ENCODE data around the gene METTL23.
"Not testable (repeated sequence)": the region's sequence is repeated elsewhere in the genome, so short reads cannot be mapped to it uniquely, and the experiment has no call there.

METTL23 gene

DNA sequence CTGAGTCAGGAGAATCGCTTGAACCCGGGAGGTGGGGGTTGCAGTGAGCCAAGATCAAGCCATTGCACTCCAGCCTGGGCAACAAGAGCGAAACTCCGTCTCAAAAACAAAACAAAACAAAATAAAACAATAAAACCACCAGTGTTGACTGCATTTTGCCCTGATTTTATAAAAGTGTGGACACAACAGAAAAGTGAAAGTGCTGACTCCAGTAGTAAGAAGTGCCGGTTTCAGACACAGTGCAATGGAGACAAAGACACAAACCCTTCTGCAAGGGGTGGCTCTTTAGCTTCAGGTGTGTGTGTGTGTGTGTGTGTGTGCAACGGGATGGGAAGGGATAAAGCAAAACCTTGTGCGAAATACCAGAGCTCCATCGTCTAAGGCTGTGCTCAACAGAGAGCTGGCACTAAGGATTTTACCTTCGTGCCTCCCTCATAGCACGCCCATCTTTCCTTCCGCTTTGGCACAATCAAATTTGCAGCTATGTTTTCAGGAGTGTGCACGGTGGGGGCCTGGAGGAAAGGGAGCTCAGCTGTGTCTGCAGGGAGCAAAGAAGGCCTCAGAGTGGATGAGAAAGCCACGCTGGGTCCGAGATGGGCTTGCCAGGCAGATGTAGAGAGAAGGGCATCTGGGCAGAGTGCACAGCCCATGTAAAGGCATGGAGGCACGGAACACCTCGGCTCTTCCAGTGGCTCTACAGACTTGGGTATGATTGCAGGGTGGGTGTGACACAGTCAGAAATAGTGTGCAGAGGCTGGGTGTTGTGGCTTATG is 31.4 kb upstream of the METTL23 start:
- no peak for DNase-seq (ENCODE audit: low read depth in 1 of 2, low spot score in 1 of 2)

DNA sequence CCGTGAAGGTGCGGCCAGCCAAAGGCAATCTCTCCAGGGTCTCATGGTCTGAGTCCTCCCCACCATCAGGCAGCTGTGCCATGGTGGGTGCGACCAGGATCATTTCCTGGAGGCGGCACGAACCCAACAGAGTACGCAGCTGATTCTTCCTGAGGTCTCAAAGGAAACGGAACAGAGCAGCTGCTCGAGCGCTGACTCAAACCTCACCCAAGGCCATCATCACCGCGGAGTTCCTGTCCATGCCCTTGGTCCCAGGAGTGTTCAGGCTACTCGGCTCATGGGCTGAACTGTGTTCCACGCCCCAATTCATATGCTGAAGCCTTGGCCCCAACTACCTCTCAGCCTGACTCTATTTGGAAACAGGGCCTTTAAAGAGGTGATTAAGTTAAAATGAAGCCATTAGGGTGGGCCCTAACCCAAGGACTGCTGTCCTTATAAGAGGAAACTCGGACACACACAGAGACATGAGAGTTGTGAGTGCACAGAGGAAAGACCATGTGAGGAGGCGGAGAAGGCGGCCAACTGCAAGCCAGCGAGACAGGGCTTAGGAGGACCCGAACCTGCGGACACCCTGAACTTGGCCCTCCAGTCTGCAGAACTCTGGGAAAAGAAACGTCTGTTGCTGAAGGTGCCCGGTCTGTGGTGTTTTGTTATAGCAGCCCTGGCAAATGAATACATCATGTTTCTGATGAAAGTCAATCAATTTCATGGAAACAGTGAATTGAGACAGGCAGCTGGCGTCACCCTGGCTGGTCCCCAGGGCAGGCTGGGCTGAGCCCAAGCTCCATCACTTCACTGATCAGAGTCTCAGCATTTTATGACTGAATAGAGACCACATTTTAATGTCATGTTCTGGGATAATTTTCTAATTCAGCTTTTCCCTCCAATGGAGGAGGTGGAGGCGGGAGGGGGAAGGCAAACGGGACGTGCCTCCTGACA is 29.6 kb upstream of the METTL23 start:
- no peak for DNase-seq (ENCODE audit: low read depth in 1 of 2, low spot score in 1 of 2)

DNA sequence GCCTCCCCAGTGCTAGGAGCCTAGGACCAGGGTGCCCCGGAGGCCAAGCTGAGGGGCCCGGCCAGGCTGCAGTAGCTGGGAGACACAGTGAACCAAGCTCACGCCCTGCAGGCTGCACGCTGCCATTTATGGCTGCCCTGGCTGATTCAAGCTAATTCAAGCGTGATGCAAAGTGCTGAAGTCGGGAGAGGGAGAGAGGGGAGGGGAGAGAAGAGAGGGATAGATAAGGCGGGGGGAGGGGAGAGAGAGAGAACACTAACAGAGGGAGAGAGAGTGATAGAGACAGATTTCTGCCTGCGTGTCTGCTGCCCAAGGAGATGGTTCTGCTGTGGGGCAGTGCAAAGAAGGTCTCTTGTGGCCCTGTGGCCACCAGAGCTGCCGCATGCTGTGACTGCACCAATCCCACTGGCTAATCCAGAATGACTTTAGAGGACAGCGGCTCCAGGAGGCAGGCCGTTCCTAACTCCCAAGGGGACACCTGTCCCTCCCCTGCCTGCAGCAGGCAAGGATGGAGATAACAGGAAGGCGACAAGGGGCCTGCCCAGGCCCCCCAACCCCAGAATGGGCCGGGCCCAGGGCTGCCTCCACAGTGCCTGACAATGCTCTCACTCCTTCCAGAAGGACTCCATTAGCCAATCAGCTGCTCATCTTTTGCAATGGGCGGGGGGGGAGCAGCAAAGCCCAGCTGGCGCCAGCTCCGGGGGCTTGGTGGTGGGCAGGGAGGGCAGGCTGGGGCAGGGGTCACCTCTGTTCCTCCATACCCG is 28.8 kb upstream of the METTL23 start:
- no peak for DNase-seq (ENCODE audit: low read depth in 1 of 2, low spot score in 1 of 2)

DNA sequence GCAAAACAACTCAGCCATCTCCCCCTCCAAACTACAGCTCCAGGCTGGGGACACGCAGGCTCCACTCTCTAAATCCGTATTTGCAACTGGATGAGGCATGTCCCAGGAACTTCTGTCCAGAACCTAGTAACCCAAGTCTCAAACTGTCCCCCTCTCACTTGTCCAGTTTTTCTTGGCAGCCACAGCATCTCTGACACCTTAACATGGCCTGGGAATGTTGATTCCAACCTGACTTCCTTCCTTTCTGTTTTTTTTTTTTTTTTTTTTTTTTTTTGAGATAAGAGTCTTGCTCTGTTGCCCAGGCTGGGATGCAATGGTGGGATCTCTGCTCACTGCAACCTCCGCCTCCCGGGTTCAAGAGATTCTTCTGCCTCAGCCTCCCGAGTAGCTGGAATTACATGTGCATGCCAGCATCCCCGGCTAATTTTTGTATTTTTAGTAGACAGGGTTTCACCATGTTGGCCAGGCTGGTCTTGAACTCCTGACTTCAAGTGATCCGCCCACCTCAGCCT is 28.1 kb upstream of the METTL23 start:
- not testable (repeated sequence) for DNase-seq (ENCODE audit: low read depth in 1 of 2, low spot score in 1 of 2)

DNA sequence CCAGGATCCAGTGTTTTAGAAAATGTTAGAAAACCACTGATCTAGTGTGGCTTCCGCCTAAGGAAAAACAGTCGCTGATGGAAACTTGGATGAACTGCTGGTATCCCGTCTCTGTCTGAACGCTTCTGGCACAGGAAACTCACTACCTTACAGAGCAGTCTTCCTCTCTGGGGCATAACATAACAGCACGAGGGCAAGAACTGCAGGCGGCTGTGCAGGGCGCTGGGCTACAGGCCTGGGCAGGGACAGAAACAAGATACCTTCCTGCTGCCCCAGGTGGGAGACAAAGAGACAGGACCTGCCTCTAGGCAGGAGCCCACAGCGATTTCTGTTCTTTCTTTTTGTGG is 26.4 kb upstream of the METTL23 start:
- DNase-seq (ENCODE audit: low read depth in 1 of 2, low spot score in 1 of 2): no peak

DNA sequence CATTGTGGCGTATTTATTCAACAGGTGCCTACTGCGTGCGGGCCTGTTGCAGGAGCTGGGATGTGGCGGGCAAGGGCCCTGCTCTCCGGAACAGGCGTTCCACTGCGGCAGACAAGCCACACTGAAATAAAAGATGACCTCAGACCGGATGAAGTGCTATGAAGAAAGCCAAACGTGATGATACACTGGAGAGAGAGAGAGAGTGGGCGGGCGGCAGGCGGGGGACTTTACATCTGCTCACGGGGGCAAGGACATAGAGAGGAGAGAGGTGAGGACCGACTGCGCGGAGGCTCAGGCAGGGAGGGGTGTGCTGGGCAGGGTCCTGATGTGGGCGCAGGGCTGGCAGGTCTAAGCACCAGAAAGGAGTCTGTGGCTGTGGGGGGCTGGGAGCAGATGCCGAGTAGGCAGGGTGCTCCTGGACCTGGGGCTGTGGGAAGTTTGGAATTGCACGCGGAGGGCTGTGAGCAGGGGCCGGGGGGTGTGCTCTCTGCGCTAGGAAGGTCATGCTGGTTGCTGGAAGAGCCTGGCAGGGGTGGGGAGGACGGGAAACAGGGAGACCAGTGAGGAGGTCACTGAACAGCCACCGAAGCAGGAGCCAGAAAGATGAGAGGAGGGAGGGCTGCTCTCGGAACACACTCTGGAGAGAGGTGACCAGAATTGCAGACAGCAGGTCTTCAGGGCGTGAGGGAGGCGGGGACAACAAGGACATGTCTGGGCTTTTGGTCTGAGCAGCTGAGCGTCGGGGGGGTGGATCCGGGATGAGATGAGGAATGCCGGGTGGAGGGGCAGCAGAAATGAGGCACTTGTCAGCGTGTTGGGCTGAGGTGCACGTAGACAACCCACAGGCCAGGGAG is 25.8 kb upstream of the METTL23 start:
- DNase-seq (ENCODE audit: low read depth in 1 of 2, low spot score in 1 of 2): no peak

DNA sequence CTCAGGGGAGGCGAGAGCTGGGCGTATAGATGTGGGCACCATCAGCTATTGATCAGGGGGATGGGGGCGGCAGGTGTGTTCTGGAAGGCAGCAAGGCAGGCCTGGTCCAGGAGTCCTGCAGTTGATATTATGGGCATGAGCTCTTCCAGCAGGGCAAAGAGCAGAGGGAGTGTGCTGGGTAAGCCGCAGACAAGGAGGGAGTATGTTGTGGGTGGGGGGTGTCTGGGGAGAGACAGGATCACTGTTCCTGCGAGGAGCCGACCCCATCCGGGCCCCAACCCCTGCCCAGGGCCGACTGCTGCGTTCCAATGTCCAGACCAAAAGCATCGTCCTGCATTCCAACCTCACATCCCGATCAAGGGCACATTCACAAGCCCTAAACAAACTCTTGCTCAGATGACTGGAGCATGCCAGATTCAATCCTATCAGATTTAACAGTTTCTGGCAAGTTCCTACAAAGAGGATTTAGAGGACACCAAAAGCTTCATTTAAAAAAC is 25.1 kb upstream of the METTL23 start:
- DNase-seq (ENCODE audit: low read depth in 1 of 2, low spot score in 1 of 2): no peak

DNA sequence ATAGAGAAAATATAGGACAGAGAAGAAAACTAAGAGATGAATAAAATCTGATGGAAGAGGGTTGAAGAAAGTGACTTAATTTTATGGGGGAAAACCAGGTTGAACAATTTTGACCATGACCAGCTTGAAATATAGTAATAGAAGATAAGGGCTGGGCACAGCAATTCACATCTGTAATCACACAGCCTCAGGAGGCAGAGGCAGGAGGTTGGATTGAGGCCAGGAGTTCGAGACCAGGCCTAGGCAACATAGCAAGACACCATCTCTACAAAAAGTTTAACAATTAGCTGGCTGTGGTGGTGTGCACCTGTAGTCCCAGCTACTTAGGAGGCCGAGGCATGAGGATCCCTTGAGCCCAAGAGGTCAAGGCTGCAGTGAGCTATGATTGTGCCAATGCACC is 24.6 kb upstream of the METTL23 start:
- no peak for DNase-seq (ENCODE audit: low read depth in 1 of 2, low spot score in 1 of 2)

DNA sequence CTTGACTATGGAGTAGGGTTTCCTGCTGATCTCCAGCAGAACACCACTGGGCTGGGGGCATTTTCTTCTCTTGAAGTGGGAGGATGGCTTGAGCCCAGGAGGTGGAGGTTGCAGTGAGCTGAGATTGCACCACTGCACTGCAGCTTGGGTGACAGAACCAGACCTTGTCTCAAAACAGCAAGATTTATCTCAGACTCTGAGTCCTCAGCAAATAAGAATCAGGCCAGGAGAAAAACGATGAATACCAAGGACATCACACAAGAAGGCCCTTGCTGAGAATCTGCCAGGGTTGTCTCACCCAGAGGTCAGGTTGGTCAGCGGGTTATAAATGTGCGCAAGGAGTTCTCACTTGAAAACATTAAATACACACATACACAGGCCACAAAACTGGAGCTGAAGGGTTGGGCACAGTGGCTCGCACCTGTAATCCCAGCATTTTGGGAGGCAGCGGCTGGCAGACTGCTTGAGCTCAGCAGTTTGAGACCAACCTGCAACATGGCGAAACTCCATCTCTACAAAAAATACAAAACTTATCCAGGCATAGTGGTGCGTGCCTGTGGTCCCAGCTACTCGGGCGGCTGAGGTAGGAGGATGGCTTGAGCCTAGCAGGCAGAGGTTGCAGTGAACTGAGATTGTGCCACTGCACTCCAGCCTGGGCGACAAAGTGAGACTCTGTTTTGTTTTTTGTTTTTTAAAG is 23.6 kb upstream of the METTL23 start:
- DNase-seq (ENCODE audit: low read depth in 1 of 2, low spot score in 1 of 2): no peak

DNA sequence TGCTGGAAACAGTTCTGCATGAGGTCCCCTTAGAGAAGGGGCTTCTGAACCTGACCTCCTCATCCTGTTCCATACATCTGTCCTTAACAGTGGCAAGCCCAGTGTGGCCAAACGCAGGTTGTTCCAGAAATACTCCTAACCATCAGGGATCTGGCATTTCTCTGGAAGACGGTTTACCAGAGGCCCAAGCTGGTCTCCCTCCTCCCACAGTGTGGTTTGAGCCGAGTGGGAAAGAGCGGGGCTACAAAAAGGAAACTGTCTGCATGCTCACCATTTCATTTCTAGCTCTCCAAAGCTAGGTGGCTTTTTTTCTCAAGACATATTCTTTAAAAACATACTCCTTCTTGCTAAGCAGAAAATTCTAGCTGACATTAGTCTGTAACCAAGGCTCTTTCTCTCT is 21.8 kb upstream of the METTL23 start:
- no peak for DNase-seq (ENCODE audit: low read depth in 1 of 2, low spot score in 1 of 2)

DNA sequence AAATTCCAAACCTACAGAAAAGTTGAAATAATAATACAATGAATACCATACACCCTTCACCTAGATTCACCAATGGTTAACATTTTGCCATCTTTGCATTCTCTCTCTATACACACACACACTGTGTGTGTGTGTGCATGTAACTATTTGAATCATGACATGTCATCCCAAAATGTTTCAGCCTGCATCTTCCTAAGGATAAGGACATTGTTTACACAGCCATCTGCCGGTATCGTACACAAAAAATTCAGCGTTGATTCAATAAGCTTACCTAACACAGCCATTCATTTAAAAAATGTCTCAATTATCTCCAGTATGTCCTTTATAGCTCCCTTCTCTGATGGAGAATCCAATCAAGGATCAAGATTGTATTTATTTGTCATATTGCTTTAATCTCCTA is 19.8 kb upstream of the METTL23 start:
- DNase-seq (ENCODE audit: low read depth in 1 of 2, low spot score in 1 of 2): no peak

DNA sequence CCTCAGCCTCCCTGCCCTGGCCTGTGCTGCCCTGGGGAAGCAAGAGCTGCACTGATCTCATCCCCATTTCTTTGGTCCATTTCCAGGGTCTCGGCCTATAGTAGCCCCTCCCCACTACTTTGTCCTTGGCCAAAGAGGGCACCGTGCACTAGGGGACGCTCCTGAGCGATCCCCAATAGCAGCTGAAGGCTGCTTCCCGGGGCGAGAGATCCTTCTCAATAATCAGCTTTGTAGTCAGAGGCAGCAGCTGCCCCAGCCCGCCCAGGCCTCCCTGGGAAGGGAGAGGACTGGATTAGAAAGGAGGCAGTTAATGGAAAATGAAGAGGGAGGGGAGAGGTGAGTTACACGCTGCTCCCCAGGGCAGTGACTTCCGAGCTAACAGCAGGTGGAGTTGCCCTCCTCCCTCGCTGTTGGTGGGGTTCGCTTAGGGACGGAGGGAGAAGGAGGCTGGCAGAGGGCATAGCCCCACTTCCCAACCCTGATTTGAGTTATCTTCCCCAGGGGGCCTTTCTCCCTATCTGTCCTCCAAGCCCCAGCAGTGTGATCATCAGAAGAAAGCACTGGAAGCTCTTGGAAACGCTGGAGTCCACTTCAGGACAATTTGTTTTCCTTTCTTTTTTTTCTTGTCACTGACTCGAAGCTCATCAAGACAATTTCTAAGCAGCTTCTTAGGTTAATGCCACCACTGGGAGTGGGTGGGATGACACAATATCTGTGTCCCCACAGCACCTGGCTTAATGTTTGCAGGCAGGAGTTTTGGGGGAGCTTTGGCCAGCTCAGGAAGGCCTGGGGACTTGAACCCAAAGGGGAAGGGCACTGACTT is 18.4 kb upstream of the METTL23 start:
- DNase-seq (ENCODE audit: low read depth in 1 of 2, low spot score in 1 of 2): no peak

DNA sequence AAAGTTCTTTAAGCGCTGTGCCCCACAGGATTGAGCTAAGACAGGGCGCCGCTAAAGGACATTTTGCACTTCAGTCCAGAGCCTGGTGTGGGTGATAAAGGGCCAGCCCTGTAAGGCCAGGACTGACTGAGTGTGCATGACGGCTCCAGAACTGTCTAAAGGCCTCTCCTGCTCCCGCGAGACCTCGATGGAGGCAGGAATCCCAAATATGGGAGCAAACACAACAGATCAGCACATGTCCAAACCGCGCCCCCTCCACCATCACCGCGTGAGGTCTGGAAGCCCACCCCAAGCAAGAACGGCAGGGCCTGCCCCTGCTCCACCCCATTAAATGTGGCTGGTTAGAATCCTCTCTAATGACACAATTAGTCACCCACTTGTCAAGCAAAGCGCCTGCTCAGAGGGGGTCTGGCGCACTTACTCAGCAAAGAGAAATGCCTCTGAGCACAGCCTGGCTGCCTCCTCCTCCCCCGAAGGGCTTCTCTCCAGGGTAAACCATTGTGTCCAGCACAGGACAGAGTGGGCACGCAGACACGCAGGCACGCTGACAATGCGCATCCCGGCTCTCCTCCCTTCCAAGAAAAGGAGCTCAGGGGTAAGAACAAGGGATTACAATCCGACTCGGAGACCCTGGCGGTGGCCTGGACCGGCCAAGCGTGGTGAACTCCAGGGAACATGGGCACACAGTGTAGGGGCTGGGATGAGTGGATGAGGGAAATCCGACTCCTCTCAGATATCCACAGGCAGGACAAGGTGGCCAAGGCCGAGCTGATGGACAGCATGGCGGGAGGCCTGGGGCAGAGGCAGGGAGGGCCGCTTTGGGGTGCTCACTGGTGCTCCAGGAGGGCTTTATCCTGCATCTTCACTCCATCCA is 17.3 kb upstream of the METTL23 start:
- DNase-seq (ENCODE audit: low read depth in 1 of 2, low spot score in 1 of 2): no peak

DNA sequence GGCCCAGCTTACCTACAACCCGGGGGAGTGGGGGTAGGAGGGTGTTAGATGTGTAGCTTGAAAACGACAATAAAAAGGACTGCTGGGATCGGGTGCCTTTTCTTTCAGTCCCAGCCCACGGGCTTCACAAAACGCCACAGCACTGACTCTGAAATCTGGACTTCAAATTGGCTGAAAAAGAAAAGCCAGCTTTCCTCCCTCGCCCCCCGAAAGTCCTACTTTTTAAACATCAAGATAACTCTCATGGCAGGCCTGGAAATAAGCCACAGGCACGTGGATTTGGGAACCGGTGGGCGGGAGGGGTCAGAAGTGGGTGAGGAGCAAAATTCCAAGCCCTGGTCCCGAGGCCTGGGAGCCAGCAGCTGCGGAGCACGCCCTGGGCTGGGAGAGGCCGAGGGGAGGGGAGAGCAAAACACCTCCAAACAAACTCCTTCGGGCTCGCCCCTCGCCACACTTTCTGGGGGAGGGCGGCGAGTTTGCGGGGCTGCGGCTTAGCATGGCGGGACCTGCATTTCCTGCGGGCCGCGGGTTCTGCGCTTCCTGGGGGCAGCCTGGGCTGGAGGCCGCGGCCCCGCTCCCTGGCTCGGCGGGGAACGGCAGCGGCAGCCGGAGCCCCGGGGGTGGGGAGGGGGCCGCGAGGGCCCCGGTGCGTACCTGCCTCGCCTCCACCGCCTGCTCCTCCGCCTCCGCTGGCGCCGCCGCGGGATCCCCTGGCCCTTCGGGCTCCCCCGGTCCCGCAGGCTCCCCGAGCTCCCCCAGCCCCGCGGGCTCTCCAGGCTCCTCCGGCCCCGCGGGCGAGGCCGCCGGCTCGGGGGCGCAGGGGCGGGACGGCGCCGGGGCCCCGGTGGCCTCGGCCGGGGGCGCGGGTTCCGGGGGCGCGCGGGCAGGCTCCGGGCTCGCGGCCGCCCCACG is 16.4 kb upstream of the METTL23 start:
- not testable (repeated sequence) for DNase-seq (ENCODE audit: low read depth in 1 of 2, low spot score in 1 of 2)

DNA sequence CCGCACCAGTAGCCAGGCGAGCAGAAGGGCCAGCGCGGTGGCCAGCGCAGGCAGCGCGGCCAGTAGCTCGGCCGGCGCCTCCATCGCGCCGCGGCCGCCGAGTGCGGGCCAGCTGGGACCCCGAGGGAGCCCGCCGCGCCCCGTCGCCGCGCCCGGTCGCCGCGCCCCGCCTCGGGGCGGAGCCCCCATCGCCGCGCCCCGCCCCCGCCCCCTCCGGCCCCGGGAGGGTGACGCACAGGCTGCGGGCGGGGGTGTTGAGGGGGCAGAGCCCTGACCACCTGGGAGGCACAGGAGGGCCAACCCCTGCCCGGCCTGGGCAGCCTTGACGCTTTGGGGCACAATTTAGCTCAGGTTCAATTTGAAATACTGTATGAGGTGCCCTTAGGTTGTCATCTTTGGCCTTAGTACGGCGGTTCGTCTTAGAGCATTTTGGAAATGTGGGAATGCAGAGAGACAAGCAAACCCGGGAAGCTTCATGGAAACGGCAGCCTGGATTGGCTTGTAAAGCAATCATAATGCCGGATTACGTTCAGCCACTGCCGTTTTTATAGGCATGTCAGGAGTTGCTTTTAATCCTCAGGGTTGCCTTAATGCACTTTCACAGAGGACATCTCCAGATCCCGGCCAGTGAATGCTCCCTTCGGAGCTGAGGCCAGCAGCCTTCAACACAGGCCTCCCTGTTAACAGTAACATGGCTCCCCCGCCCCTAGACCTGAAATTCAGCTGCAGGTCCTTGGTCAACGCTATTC is 15.6 kb upstream of the METTL23 start, which contains the start of gene MXRA7:
Gene MXRA7, minus strand, starts transcription at position 103 of the 749 bp plus-strand sequence. Its CDS starts 19 bp downstream, at position 84.
- DNase-seq (ENCODE audit: low read depth in 1 of 2, low spot score in 1 of 2): peak in 1 of 2 donors; percentile 51

DNA sequence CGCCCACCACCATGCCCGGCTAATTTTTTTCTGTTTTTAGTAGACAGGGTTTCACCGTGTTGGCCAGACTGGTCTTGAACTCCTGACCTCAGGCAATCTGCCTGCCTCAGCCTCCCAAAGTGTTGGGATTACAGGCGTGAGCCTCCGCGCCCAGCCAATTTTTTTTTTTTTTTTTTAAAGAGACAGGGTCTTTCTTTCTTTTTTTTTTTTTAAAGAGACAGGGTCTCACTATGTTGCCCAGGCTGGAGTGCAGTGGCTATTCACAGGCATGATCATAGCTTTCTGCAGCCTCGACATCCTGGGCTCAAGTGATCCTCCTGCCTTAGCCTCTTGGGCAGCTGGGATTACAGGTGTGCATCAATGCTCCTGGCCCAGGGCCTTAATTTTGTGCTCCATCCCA is 14.3 kb upstream of the METTL23 start:
- DNase-seq (ENCODE audit: low read depth in 1 of 2, low spot score in 1 of 2): not testable (repeated sequence)

Measured in activated T-helper 1 cell treated with anti-CD3 and anti-CD28 coated beads, Interleukin-2, amount 50 U/mL, for 16 hours (primary cell).